ENCODE results near the gene GRIP2. TPM values are rescaled to one million over a fixed set of nuclear protein-coding genes. Genes with fewer than 3 reads are reported as not detected.

Gene GRIP2
- total and polyA plus RNA-seq, 2 experiments from 2014 or later = 0.73 to 2.4 TPM

DNA sequence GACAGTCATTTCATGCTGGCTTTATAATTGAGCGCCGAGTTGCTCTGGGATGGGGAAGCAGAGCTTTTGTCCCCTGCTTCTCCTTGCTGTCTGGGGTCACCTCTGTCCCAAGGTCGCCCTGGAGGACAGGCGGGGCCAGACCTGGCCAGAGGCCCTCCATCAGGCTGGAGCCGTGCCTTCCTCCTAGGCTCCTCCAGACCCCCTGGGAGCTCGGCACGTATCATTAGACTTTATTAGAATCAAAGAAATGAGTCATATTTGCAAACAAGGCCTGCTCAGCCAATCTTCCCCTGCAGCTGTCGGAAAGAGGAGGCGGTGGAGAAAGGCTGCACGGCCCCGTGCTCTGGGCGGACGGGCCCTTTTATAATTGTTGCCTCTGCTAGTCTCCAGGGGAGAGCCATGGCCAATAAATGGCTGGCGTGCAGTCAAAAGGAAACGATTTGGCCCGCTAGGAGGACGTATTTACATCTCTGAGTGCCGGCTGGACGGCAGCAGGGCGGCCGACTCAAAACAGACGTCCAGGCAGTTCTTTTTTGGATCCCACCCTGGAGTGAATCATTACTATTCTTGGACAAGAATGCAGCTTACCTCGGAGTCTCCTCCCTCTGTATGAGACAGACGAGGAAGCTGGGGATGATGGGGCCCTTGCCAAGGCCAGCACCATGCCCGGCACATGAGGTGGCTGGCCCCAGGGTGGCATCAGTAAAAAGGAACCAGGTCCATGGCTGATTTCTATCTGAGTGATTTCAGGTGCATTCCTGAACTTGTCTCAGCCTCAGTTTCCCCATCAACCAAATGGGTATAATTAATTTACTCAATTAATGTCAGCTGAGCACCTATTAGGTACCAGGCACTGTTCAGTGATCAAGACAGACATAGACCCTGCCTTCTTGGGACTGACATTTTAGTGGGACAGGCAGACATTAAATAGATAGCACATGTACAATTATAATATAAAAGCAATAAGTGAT lies 87.1 kb downstream of the GRIP2 start:
- DNase-seq (ENCODE audit: low spot score) = peak; percentile 81
- peaks cover 19% of the 10 kb centered on the region for H3K4me1 ChIP-seq (ENCODE audit: insufficient read depth)
- WGBS (ENCODE audit: low lambda C conversion rate, missing lambda C conversion rate) = 58% methylated on average over 25 of the region's 25 CpGs
- no peaks in the 10 kb centered on the region for H3K79me2 ChIP-seq
- H3K27me3 ChIP-seq = no peaks in the 10 kb centered on the region
- no peaks in the 10 kb centered on the region for H3K9me2 ChIP-seq (replicated peaks; ENCODE audit: insufficient read depth)
- no peaks in the 10 kb centered on the region for H3K36me3 ChIP-seq (replicated peaks; ENCODE audit: insufficient read depth, low read depth)
- no peaks in the 10 kb centered on the region for H4K20me1 ChIP-seq (ENCODE audit: insufficient read depth, poor library complexity, severe bottlenecking)
- H3K9me3 ChIP-seq (ENCODE audit: low read depth) = no peaks in the 10 kb centered on the region
- H3K27ac ChIP-seq = peak overlapping the region; percentile 92
- H3K4me3 ChIP-seq = no peak overlapping the region
- no peak overlapping the region for H2AFZ ChIP-seq
- H3K4me2 ChIP-seq = peak overlapping the region; percentile 2
- TF ChIP-seq CTCF (IDR thresholded peaks at IDR 0.05; ENCODE audit: poor library complexity) (no peak), EZH2 (IDR thresholded peaks at IDR 0.05; ENCODE audit: borderline replicate concordance) (no peak), EZH2phosphoT487 (IDR thresholded peaks at IDR 0.05; ENCODE audit: low read depth, severe bottlenecking, unreplicated experiment) (no peak)

- peak overlapping the region; percentile 2 for H3K4me2 ChIP-seq
- H3K4me1 ChIP-seq (ENCODE audit: insufficient read depth) = peaks cover 19% of the 10 kb centered on the region
- H3K4me3 ChIP-seq = no peak overlapping the region
- DNase-seq (ENCODE audit: low spot score) = peak; percentile 82
- no peaks in the 10 kb centered on the region for H3K36me3 ChIP-seq (replicated peaks; ENCODE audit: insufficient read depth, low read depth)
- H3K27ac ChIP-seq = peak overlapping the region; percentile 92
- TF ChIP-seq EZH2 (IDR thresholded peaks at IDR 0.05; ENCODE audit: borderline replicate concordance) (no peak), EZH2phosphoT487 (IDR thresholded peaks at IDR 0.05; ENCODE audit: low read depth, severe bottlenecking, unreplicated experiment) (no peak), CTCF (IDR thresholded peaks at IDR 0.05; ENCODE audit: poor library complexity) (no peak)
- WGBS (ENCODE audit: low lambda C conversion rate, missing lambda C conversion rate) = 75% methylated on average over 17 of the region's 17 CpGs
- no peaks in the 10 kb centered on the region for H3K79me2 ChIP-seq
- no peaks in the 10 kb centered on the region for H3K9me3 ChIP-seq (ENCODE audit: low read depth)
- no peak overlapping the region for H2AFZ ChIP-seq
- H3K9me2 ChIP-seq (replicated peaks; ENCODE audit: insufficient read depth) = no peaks in the 10 kb centered on the region
- H4K20me1 ChIP-seq (ENCODE audit: insufficient read depth, poor library complexity, severe bottlenecking) = no peaks in the 10 kb centered on the region
- H3K27me3 ChIP-seq = no peaks in the 10 kb centered on the region
Measured at GRCh38 chr3:14451844-14452739, 88.0 kb downstream of the GRIP2 start.

DNA sequence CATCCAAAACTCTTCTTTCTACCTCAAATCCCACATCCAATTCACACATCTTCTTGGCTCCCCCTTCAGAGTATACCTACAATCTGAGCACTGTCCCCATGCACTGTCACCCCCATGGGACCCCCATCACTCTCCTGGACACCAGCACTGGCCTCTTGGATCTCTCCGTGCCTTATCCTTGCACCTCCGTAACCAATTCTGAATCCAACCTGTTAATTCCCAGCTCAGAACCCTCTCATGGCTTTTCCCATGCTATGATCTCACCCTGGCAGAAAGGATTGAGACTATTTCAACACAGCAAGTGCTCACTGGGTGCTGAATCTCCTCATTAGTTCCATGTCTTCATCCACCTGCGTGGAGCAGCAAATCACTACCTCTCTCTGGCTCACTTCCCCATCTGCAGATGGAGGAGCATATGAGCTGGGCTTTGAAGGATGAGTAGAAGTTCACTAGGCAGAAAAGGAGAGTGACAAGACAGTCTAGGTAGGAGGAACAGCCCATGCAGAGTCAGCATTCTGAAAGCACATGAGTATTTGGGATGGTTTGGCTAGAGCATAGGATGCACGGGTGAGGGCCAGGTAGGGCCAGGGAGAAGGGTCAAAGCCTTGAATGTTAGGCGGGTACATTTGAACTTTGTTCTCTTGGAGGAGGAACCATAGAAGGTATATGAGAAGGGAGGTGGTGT lies 89.1 kb downstream of the GRIP2 start:
- TF ChIP-seq EZH2phosphoT487 (IDR thresholded peaks at IDR 0.05; ENCODE audit: low read depth, severe bottlenecking, unreplicated experiment) (no peak), EZH2 (IDR thresholded peaks at IDR 0.05; ENCODE audit: borderline replicate concordance) (no peak), CTCF (IDR thresholded peaks at IDR 0.05; ENCODE audit: poor library complexity) (no peak)
- H3K27ac ChIP-seq = peak overlapping the region; percentile 92
- DNase-seq (ENCODE audit: low spot score) = no peak
- WGBS (ENCODE audit: low lambda C conversion rate, missing lambda C conversion rate) = 95% methylated on average over 5 of the region's 5 CpGs
- no peak overlapping the region for H3K4me2 ChIP-seq
- no peaks in the 10 kb centered on the region for H3K9me3 ChIP-seq (ENCODE audit: low read depth)
- H3K36me3 ChIP-seq (replicated peaks; ENCODE audit: insufficient read depth, low read depth) = peaks cover 1% of the 10 kb centered on the region
- no peaks in the 10 kb centered on the region for H4K20me1 ChIP-seq (ENCODE audit: insufficient read depth, poor library complexity, severe bottlenecking)
- H3K4me3 ChIP-seq = no peak overlapping the region
- no peaks in the 10 kb centered on the region for H3K79me2 ChIP-seq
- no peaks in the 10 kb centered on the region for H3K27me3 ChIP-seq
- peaks cover 19% of the 10 kb centered on the region for H3K4me1 ChIP-seq (ENCODE audit: insufficient read depth)
- H2AFZ ChIP-seq = no peak overlapping the region
- no peaks in the 10 kb centered on the region for H3K9me2 ChIP-seq (replicated peaks; ENCODE audit: insufficient read depth)

All from hepatocyte (in vitro differentiated cells).